Activated CD8-positive, alpha-beta T cell treated with anti-CD3 and anti-CD28 coated beads for 36 hours (primary cell): ENCODE data around the gene PDE9A. TPM values are rescaled to one million over a fixed set of nuclear protein-coding genes. Genes with fewer than 3 reads are reported as not detected.

Source experiments
- ATAC-seq: fragments of 200-7000 bp; cut with Tn5 transposase; one replicate; pipeline ENCODE4 v1.10.0; 2021; ENCODE audit warnings: mild to moderate bottlenecking, moderate library complexity
- CTCF ChIA-PET: fragments of 350-600 bp; sonication (Branson Sonifier 250); formaldehyde crosslinking; loops from one replicate; lab custom pipeline; 2021; ENCODE audit warnings: antibody characterized with exemption; lab: Charles Lee
- POLR2A ChIA-PET: fragments of 350-600 bp; sonication (Branson Sonifier 250); formaldehyde crosslinking; loops from one replicate; lab custom pipeline; 2021; ENCODE audit warnings: antibody characterized with exemption; lab: Charles Lee
- DNase-seq: peaks from one replicate; pipeline ENCODE4 v3.0.0-alpha.2; 2020
- H3K27ac Mint-ChIP-seq: one replicate; pipeline ENCODE4 v1.8.0; 2021; ENCODE audit warnings: mild to moderate bottlenecking, mixed read lengths
- H3K27me3 Mint-ChIP-seq: one replicate; pipeline ENCODE4 v1.8.0; 2021; ENCODE audit warnings: mixed read lengths
- H3K36me3 Mint-ChIP-seq: one replicate; pipeline ENCODE4 v1.8.0; 2021; ENCODE audit warnings: low read depth, mixed read lengths
- H3K4me1 Mint-ChIP-seq: one replicate; pipeline ENCODE4 v1.8.0; 2021; ENCODE audit warnings: low read depth, mixed read lengths
- H3K4me3 Mint-ChIP-seq: one replicate; pipeline ENCODE4 v1.8.0; 2021; ENCODE audit warnings: mild to moderate bottlenecking, moderate library complexity, mixed read lengths
- H3K9me3 Mint-ChIP-seq: one replicate; pipeline ENCODE4 v1.8.0; 2021; ENCODE audit warnings: mixed read lengths
- CTCF ChIP-seq: fragments of 200-600 bp; IDR thresholded peaks from one replicate; pipeline ENCODE4 v1.8.0; 2022; ENCODE audit warnings: antibody characterized with exemption, mild to moderate bottlenecking
- intact Hi-C: fragments of 100-400 bp; cut with micrococcal nuclease; formaldehyde crosslinking; loops from one replicate; pipeline ENCODE4 v1.10.0; 2022
- total RNA-seq, 2 experiments: library from RNA; stranded (reverse); gene quantifications; one replicate each; pipeline ENCODE4 v1.2.3, GENCODE V29; 2021

PDE9A gene
- total RNA-seq, 2 experiments from 2014 or later = 11.1 to 11.5 TPM

GRCh38 chr21:42645211-42646075 is 8.0 kb upstream of the PDE9A start:
- H3K4me1 Mint-ChIP-seq = no peaks in the 10 kb centered on the region
- no peaks in the 10 kb centered on the region for H3K36me3 Mint-ChIP-seq

GRCh38 chr21:42646076-42646825 is 7.2 kb upstream of the PDE9A start:
- Mint-ChIP-seq H3K36me3 (no peaks in the 10 kb centered on the region), H3K4me1 (no peaks in the 10 kb centered on the region), H3K27me3 (no peaks in the 10 kb centered on the region), H3K4me3 (no peak overlapping the region), H3K27ac (no peak overlapping the region), H3K9me3 (no peaks in the 10 kb centered on the region)
- ChIA-PET CTCF (interaction anchor here (2.3 kb wide), 1 partner anchor 53 kb away, joined by 7 read pairs; no protein-coding TSS in a partner anchor), POLR2A (no interaction called here)
- no peak for DNase-seq
- intact Hi-C loops = no loop called here
- ATAC-seq = no peak
- TF ChIP-seq CTCF = no peak

More at GRCh38 chr21:42645211-42646075, 8.0 kb upstream of the PDE9A start:
- Mint-ChIP-seq H3K27me3 (no peaks in the 10 kb centered on the region), H3K9me3 (no peaks in the 10 kb centered on the region), H3K4me3 (no peak overlapping the region), H3K27ac (no peak overlapping the region)
- DNase-seq = no peak
- CTCF ChIA-PET = interaction anchor here (2.3 kb wide), 1 partner anchor 52 kb away, joined by 7 read pairs; no protein-coding TSS in a partner anchor
- POLR2A ChIA-PET = interaction anchor here (1.0 kb wide), 1 partner anchor 27 kb away, joined by 3 read pairs; no protein-coding TSS in a partner anchor
- TF ChIP-seq CTCF = no peak
- intact Hi-C loops = no loop called here
- no peak for ATAC-seq

GRCh38 chr21:42646836-42647235 is 6.6 kb upstream of the PDE9A start:
- no peaks in the 10 kb centered on the region for H3K27me3 Mint-ChIP-seq
- POLR2A ChIA-PET = no interaction called here
- DNase-seq = no peak
- TF ChIP-seq CTCF = no peak
- no peak for ATAC-seq
- H3K27ac Mint-ChIP-seq = no peak overlapping the region
- H3K9me3 Mint-ChIP-seq = no peaks in the 10 kb centered on the region
- intact Hi-C loops = no loop called here
- no peaks in the 10 kb centered on the region for H3K36me3 Mint-ChIP-seq
- H3K4me1 Mint-ChIP-seq = no peaks in the 10 kb centered on the region
- CTCF ChIA-PET = no interaction called here
- H3K4me3 Mint-ChIP-seq = no peak overlapping the region

- CTCF ChIA-PET = interaction anchor here (1.0 kb wide), 1 partner anchor 56 kb away, joined by 3 read pairs; no protein-coding TSS in a partner anchor
- H3K4me3 Mint-ChIP-seq = no peak overlapping the region
- ATAC-seq (no peak), DNase-seq (no peak)
- no peaks in the 10 kb centered on the region for H3K36me3 Mint-ChIP-seq
- intact Hi-C loops = no loop called here
- POLR2A ChIA-PET = no interaction called here
- TF ChIP-seq CTCF = no peak
- H3K27ac Mint-ChIP-seq = no peak overlapping the region
- no peaks in the 10 kb centered on the region for H3K4me1 Mint-ChIP-seq
- H3K27me3 Mint-ChIP-seq = no peaks in the 10 kb centered on the region
- H3K9me3 Mint-ChIP-seq = no peaks in the 10 kb centered on the region
Measured at GRCh38 chr21:42648606-42649005, 4.8 kb upstream of the PDE9A start.
